Neural progenitor cell (in vitro differentiated cells): ENCODE results near the gene ITPK1.

Source experiments
- EZH2 ChIP-seq: fragments of 200-600 bp; sonication (generic); IDR thresholded peaks from 2 replicates; pipeline ENCODE4 v1.6.1; 2017; ENCODE audit warnings: antibody characterized with exemption, mild to moderate bottlenecking, moderate library complexity
- EZH2phosphoT487 ChIP-seq: fragments of 200-600 bp; sonication (generic); IDR thresholded peaks from 2 replicates; pipeline ENCODE4 v1.6.1; 2017; ENCODE audit warnings: antibody characterized with exemption
- TF ChIP-seq, protein P1 (sequence below): fragments of 200-600 bp; sonication (generic); IDR thresholded peaks from 2 replicates; pipeline ENCODE4 v1.5.1; 2017; ENCODE audit warnings: antibody characterized with exemption, mild to moderate bottlenecking

DNA sequence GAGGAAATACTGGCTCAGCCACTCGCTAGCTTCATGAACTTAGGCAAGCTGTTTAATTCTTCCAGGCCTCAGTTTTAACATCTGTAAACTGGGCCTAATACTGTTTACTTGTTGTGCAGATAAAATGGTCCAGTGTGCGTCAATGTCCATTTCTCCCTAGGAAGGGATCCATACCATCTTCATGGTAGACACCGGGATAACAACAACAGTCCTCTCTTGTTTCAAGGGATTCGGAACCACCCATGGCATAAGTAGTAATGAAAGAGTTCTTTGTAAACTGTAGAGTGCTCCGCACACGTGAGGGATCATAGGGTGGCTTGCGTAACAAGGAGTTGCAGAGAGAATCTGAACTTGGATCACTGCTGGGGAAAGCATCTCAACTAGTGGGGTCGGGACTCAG, 210.1 kb downstream of the ITPK1 start:
- TF ChIP-seq, protein P1, sequence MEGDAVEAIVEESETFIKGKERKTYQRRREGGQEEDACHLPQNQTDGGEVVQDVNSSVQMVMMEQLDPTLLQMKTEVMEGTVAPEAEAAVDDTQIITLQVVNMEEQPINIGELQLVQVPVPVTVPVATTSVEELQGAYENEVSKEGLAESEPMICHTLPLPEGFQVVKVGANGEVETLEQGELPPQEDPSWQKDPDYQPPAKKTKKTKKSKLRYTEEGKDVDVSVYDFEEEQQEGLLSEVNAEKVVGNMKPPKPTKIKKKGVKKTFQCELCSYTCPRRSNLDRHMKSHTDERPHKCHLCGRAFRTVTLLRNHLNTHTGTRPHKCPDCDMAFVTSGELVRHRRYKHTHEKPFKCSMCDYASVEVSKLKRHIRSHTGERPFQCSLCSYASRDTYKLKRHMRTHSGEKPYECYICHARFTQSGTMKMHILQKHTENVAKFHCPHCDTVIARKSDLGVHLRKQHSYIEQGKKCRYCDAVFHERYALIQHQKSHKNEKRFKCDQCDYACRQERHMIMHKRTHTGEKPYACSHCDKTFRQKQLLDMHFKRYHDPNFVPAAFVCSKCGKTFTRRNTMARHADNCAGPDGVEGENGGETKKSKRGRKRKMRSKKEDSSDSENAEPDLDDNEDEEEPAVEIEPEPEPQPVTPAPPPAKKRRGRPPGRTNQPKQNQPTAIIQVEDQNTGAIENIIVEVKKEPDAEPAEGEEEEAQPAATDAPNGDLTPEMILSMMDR = no peak
- TF ChIP-seq EZH2 (no peak), EZH2phosphoT487 (no peak)
